CD14-positive monocyte (primary cell): ENCODE results near the gene TAF1C. TPM values are rescaled to one million over a fixed set of nuclear protein-coding genes. Genes with fewer than 3 reads are reported as not detected.

Experiments
- DNase-seq, 3 donors: peaks; one replicate each; pipeline ENCODE4 v3.0.0-alpha.2; 2011 to 2022
- H2AFZ ChIP-seq: 2 replicates; pipeline ENCODE4 v1.6.0; 2012; ENCODE audit warnings: mild to moderate bottlenecking, low read depth, low read length, inconsistent platforms; ENCODE audit not compliant: insufficient read depth, poor library complexity, severe bottlenecking
- H3K27ac ChIP-seq, 2 donors: 1 replicate in 1 of 2; 2 replicates in 1 of 2; pipeline ENCODE4 v1.5.1; 2012 to 2013; ENCODE audit warnings: low read length in 2 of 2, control low read depth in 1 of 2, inconsistent platforms in 1 of 2, low read depth in 1 of 2, mild to moderate bottlenecking in 1 of 2
- H3K27me3 ChIP-seq, 2 donors: one replicate each; pipeline versions ENCODE4 v1.6.0 to v1.6.1; 2011 to 2013; ENCODE audit warnings: low read length in 2 of 2; ENCODE audit not compliant: control insufficient read depth in 2 of 2, insufficient read depth in 2 of 2
- H3K36me3 ChIP-seq, 2 donors: replicated peaks in 1 of 2; 1 replicate in 1 of 2; 2 replicates in 1 of 2; pipeline versions ENCODE4 v1.5.1 to v1.6.1; 2012 to 2013; ENCODE audit warnings: low read length in 2 of 2, control low read depth in 1 of 2, inconsistent platforms in 1 of 2, mild to moderate bottlenecking in 1 of 2; ENCODE audit not compliant: insufficient read depth in 2 of 2, control insufficient read depth in 1 of 2
- H3K4me1 ChIP-seq, 2 donors: 1 replicate in 1 of 2; 2 replicates in 1 of 2; pipeline versions ENCODE4 v1.5.1 to v1.6.1; 2012 to 2013; ENCODE audit warnings: low read length in 2 of 2, control low read depth in 1 of 2, inconsistent platforms in 1 of 2, mild to moderate bottlenecking in 1 of 2, moderate library complexity in 1 of 2; ENCODE audit not compliant: insufficient read depth in 2 of 2, control insufficient read depth in 1 of 2
- H3K4me2 ChIP-seq: replicated peaks from 2 replicates; pipeline ENCODE3; 2012; ENCODE audit warnings: low read length, moderate library complexity, mild to moderate bottlenecking; ENCODE audit not compliant: poor library complexity, severe bottlenecking; ENCODE audit errors: extremely low read depth
- H3K4me3 ChIP-seq, 3 experiments: fragments of 200-600 bp in 1 of 3; sonication (generic) in 1 of 3; replicated peaks in 1 of 3; 1 replicate in 2 of 3; 2 replicates in 1 of 3; pipeline ENCODE4 v1.5.1; 2011 to 2013; ENCODE audit warnings: low read length in 3 of 3, mild to moderate bottlenecking in 3 of 3, control low read depth in 2 of 3, low read depth in 2 of 3, inconsistent platforms in 1 of 3, moderate library complexity in 1 of 3
- H3K79me2 ChIP-seq: 2 replicates; pipeline ENCODE4 v1.6.0; 2012; ENCODE audit warnings: mild to moderate bottlenecking, control low read depth, inconsistent platforms, low read length, moderate library complexity; ENCODE audit not compliant: insufficient read depth
- H3K9ac ChIP-seq: 2 replicates; pipeline ENCODE4 v1.6.0; 2017; ENCODE audit warnings: low read length, mild to moderate bottlenecking; ENCODE audit not compliant: insufficient read depth, poor library complexity, severe bottlenecking
- H3K9me3 ChIP-seq, 2 donors: replicated peaks in 1 of 2; 1 replicate in 1 of 2; 2 replicates in 1 of 2; pipeline versions ENCODE4 v1.5.1 to v1.6.1; 2012 to 2013; ENCODE audit warnings: low read length in 2 of 2, control low read depth in 1 of 2; ENCODE audit not compliant: control insufficient read depth in 1 of 2, insufficient read depth in 1 of 2
- H4K20me1 ChIP-seq: 2 replicates; pipeline ENCODE4 v1.6.0; 2012; ENCODE audit warnings: mild to moderate bottlenecking, low read length, control low read depth, moderate library complexity; ENCODE audit not compliant: insufficient read depth
- H3K27ac Mint-ChIP-seq, 7 donors: one replicate each; pipeline ENCODE4 v1.8.0; 2020; ENCODE audit warnings: mild to moderate bottlenecking in 7 of 7, mixed read lengths in 7 of 7, moderate library complexity in 6 of 7, inconsistent platforms in 2 of 7
- H3K27me3 Mint-ChIP-seq, 3 donors: one replicate each; pipeline ENCODE4 v1.8.0; 2021 to 2022; ENCODE audit warnings: low read depth in 3 of 3, mild to moderate bottlenecking in 3 of 3, mixed read lengths in 3 of 3, moderate library complexity in 3 of 3, inconsistent platforms in 1 of 3
- H3K36me3 Mint-ChIP-seq, 2 donors: one replicate each; pipeline ENCODE4 v1.8.0; 2020; ENCODE audit warnings: mixed read lengths in 2 of 2, inconsistent platforms in 1 of 2, mild to moderate bottlenecking in 1 of 2
- H3K4me1 Mint-ChIP-seq: one replicate; pipeline ENCODE4 v1.8.0; 2020; ENCODE audit warnings: mild to moderate bottlenecking, mixed read lengths
- H3K4me3 Mint-ChIP-seq, 2 donors: one replicate each; pipeline ENCODE4 v1.8.0; 2020; ENCODE audit warnings: mild to moderate bottlenecking in 2 of 2, mixed read lengths in 2 of 2, moderate library complexity in 1 of 2
- H3K9me3 Mint-ChIP-seq, 7 donors: one replicate each; pipeline ENCODE4 v1.8.0; 2020 to 2022; ENCODE audit warnings: mixed read lengths in 7 of 7, mild to moderate bottlenecking in 6 of 7, moderate library complexity in 6 of 7, inconsistent platforms in 2 of 7
- WGBS: methylation state at CpG from one replicate; pipeline ENCODE4 v1.1.5; 2013; ENCODE audit warnings: missing lambda C conversion rate; ENCODE audit not compliant: insufficient coverage; 5-methylcytosine and 5-hydroxymethylcytosine counted together
- intact Hi-C, 2 donors: fragments of 100-400 bp; cut with micrococcal nuclease; formaldehyde crosslinking; loops; one replicate each; pipeline versions ENCODE4 v1.15.0 to v1.15.1; 2023
- polyA plus RNA-seq, 3 donors: library from polyadenylated mRNA; depleted of rRNA in 1 of 3; unstranded in 2 of 3; stranded (reverse) in 1 of 3; fragments of 300-500 nt in 2 of 3; fragments of >200 nt in 1 of 3; fragmentation: Illumina TruSeq in 2 of 3; gene quantifications; 1 replicate in 2 of 3; 2 replicates in 1 of 3; pipeline ENCODE4 v1.2.3, GENCODE V29; 2012 to 2021
- TF ChIP-seq, protein P1 (sequence below): fragments of 200-600 bp; IDR thresholded peaks from one replicate; pipeline ENCODE4 v1.8.0; 2022; ENCODE audit warnings: antibody characterized with exemption, mild to moderate bottlenecking

The TAF1C gene
- polyA plus RNA-seq, 3 donors, result 4.0 to 126 (median 4.5) TPM

DNA sequence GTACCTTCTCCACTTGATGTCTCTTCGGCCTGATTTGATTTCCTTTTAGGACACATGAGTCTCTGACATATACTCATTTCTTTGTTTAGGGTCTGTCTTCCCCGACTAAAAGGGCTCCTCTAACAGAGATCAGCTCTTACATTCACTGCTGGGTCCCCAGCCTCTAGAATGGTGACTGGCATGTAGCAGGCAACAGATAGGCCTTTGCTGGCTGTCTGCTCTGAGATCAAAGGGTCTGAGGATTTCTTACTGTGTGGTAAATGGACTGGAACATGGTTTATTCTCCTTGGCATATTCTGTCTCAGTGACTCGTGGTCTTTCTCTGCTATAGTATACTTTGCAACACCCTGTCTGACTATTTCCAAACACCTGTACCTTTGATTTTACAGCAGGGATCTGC, 25.1 kb downstream of the TAF1C start:
- peaks cover 15 to 31% of the 10 kb centered on the region in 2 donors for H3K27me3 ChIP-seq
- intact Hi-C loops, result no loop called here
- H3K27me3 Mint-ChIP-seq, result peaks cover 35 to 57% (median 38%) of the 10 kb centered on the region in 3 donors

GRCh38 chr16:84161037-84161436, 25.8 kb downstream of the TAF1C start:
- no peak overlapping the region for H3K27ac Mint-ChIP-seq

More for the DNA sequence above, 25.1 kb downstream of the TAF1C start:
- no peak overlapping the region for H3K4me3 ChIP-seq
- H3K4me1 ChIP-seq, result no peaks in the 10 kb centered on the region
- no peaks in the 10 kb centered on the region for H4K20me1 ChIP-seq
- Mint-ChIP-seq H3K9me3 (no peaks in the 10 kb centered on the region), H3K36me3 (peaks cover 0 to 2% of the 10 kb centered on the region in 2 donors), H3K27ac (no peak overlapping the region), H3K4me3 (no peak overlapping the region), H3K4me1 (no peaks in the 10 kb centered on the region)
- no peak for DNase-seq
- H3K9me3 ChIP-seq, result no peaks in the 10 kb centered on the region
- TF ChIP-seq, protein P1, sequence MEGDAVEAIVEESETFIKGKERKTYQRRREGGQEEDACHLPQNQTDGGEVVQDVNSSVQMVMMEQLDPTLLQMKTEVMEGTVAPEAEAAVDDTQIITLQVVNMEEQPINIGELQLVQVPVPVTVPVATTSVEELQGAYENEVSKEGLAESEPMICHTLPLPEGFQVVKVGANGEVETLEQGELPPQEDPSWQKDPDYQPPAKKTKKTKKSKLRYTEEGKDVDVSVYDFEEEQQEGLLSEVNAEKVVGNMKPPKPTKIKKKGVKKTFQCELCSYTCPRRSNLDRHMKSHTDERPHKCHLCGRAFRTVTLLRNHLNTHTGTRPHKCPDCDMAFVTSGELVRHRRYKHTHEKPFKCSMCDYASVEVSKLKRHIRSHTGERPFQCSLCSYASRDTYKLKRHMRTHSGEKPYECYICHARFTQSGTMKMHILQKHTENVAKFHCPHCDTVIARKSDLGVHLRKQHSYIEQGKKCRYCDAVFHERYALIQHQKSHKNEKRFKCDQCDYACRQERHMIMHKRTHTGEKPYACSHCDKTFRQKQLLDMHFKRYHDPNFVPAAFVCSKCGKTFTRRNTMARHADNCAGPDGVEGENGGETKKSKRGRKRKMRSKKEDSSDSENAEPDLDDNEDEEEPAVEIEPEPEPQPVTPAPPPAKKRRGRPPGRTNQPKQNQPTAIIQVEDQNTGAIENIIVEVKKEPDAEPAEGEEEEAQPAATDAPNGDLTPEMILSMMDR, result no peak
- H2AFZ ChIP-seq, result no peak overlapping the region
- H3K36me3 ChIP-seq, result no peaks in the 10 kb centered on the region
- 92% methylated on average over 2 of the region's 3 CpGs for WGBS
- H3K27ac ChIP-seq, result no peak overlapping the region
- no peaks in the 10 kb centered on the region for H3K79me2 ChIP-seq
- H3K9ac ChIP-seq, result no peak overlapping the region
- H3K4me2 ChIP-seq, result no peak overlapping the region

More at GRCh38 chr16:84161037-84161436, 25.8 kb downstream of the TAF1C start:
- Mint-ChIP-seq H3K4me1 (no peaks in the 10 kb centered on the region), H3K4me3 (no peak overlapping the region), H3K27me3 (peaks cover 38 to 54% (median 40%) of the 10 kb centered on the region in 3 donors), H3K9me3 (no peaks in the 10 kb centered on the region), H3K36me3 (peaks cover 0 to 2% of the 10 kb centered on the region in 2 donors)
- peaks cover 15 to 35% of the 10 kb centered on the region in 2 donors for H3K27me3 ChIP-seq
- no peak overlapping the region for H3K27ac ChIP-seq
- H3K4me2 ChIP-seq, result no peak overlapping the region
- no peaks in the 10 kb centered on the region for H4K20me1 ChIP-seq
- H3K36me3 ChIP-seq, result no peaks in the 10 kb centered on the region
- H2AFZ ChIP-seq, result no peak overlapping the region
- no peaks in the 10 kb centered on the region for H3K4me1 ChIP-seq
- TF ChIP-seq, protein P1, result no peak
- 86% methylated on average over 9 of the region's 10 CpGs for WGBS
- intact Hi-C loops, result no loop called here
- H3K9ac ChIP-seq, result no peak overlapping the region
- H3K79me2 ChIP-seq, result no peaks in the 10 kb centered on the region
- DNase-seq, result no peak
- H3K9me3 ChIP-seq, result no peaks in the 10 kb centered on the region
- no peak overlapping the region for H3K4me3 ChIP-seq
